ENCODE data around the gene GLB1L2.

- TF ChIP-seq POLR2A (IDR thresholded peaks at IDR 0.05; ENCODE audit: low read depth) (no peak), CTCF (IDR thresholded peaks at IDR 0.05) (no peak), EP300 (IDR thresholded peaks at IDR 0.05) (no peak), POLR2AphosphoS5 (IDR thresholded peaks at IDR 0.05) (no peak)
Observed at GRCh38 chr11:134407923-134408322, 76.1 kb downstream of the GLB1L2 start.

Measured in esophagus muscularis mucosa (tissue), 4 donors.